HS-5 (cell line): ENCODE data around the gene C12orf76.
A peak's percentile ranks its signal among the peaks of the same experiment; 100 is the strongest.
"Not testable (repeated sequence)": the region's sequence is repeated elsewhere in the genome, so short reads cannot be mapped to it uniquely, and the experiment has no call there.

Experiments
- DNase-seq: peaks from one replicate; pipeline ENCODE4 v3.0.0-alpha.2; 2012; ENCODE audit warnings: low read depth

The C12orf76 gene

GRCh38 chr12:110062241-110062640 lies 13.9 kb upstream of the C12orf76 start:
- DNase-seq: no peak

GRCh38 chr12:110059651-110060000 lies 11.3 kb upstream of the C12orf76 start:
- DNase-seq: no peak

GRCh38 chr12:110058875-110059615 lies 10.7 kb upstream of the C12orf76 start:
- DNase-seq: no peak

- DNase-seq: not testable (repeated sequence)
Measured at GRCh38 chr12:110056643-110057042, 8.3 kb upstream of the C12orf76 start.

- DNase-seq: peak; percentile 84
Measured at GRCh38 chr12:110055375-110056352, 7.3 kb upstream of the C12orf76 start.

- DNase-seq: no peak
Measured at GRCh38 chr12:110050927-110051326, 2.6 kb upstream of the C12orf76 start.

GRCh38 chr12:110049666-110050065 lies 1.3 kb upstream of the C12orf76 start:
- not testable (repeated sequence) for DNase-seq

- DNase-seq: not testable (repeated sequence)
Measured at GRCh38 chr12:110049034-110049433, 712 bp upstream of the C12orf76 start.

GRCh38 chr12:110047297-110047940 lies 903 bp downstream of the C12orf76 start:
- DNase-seq: no peak

GRCh38 chr12:110046451-110047187 lies 1.7 kb downstream of the C12orf76 start:
- DNase-seq: no peak

GRCh38 chr12:110042264-110042663 lies 6.1 kb downstream of the C12orf76 start:
- no peak for DNase-seq

- DNase-seq: peak; percentile 97
Measured at GRCh38 chr12:110039085-110039807, 9.1 kb downstream of the C12orf76 start.

- no peak for DNase-seq
Measured at GRCh38 chr12:110038741-110039084, 9.6 kb downstream of the C12orf76 start.

GRCh38 chr12:110037315-110037714 lies 11.0 kb downstream of the C12orf76 start:
- DNase-seq: no peak

GRCh38 chr12:110035534-110036104 lies 12.7 kb downstream of the C12orf76 start:
- DNase-seq: no peak

- no peak for DNase-seq
Measured at GRCh38 chr12:110033888-110034287, 14.4 kb downstream of the C12orf76 start.

- DNase-seq: no peak
Measured at GRCh38 chr12:110029290-110029815, 19.0 kb downstream of the C12orf76 start.

- DNase-seq: no peak
Measured at GRCh38 chr12:110028323-110028722, 20.0 kb downstream of the C12orf76 start.

- DNase-seq: no peak
Measured at GRCh38 chr12:110024051-110024450, 24.3 kb downstream of the C12orf76 start.
